Activated naive CD4-positive, alpha-beta T cell treated with anti-CD3 and anti-CD28 coated beads, Interleukin-2, amount 50 U/mL, for 16 hours (primary cell): ENCODE results near the gene PROX1.
"Not testable (repeated sequence)": the region's sequence is repeated elsewhere in the genome, so short reads cannot be mapped to it uniquely, and the experiment has no call there.

Experiments used
- DNase-seq: peaks from one replicate; pipeline ENCODE4 v3.0.0-alpha.2; 2020

PROX1 gene

GRCh38 chr1:214075999-214076707, 88.4 kb downstream of the PROX1 start:
- no peak for DNase-seq

GRCh38 chr1:214076708-214077065, 88.9 kb downstream of the PROX1 start:
- DNase-seq = no peak

DNA sequence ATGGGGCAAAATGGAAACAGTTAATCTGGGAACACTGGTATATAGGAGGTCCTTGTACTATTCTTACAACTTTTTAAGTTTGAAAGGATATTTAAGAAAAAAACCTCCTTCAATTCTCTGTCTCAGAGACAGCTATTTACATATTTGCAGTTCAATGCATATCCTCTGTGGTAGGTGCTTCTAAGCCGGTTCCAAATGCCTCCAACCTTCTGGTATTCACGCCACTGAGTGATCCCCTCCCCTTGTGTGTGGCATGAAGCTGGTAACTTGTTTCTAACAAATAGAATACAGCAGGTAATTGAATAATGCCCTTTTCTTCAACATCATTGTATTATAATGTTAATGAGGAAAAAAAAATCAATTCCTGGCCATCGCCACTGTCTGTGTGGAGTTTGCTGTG, 91.2 kb downstream of the PROX1 start:
- no peak for DNase-seq

- no peak for DNase-seq
Observed at GRCh38 chr1:214085325-214085724, 97.6 kb downstream of the PROX1 start.

DNA sequence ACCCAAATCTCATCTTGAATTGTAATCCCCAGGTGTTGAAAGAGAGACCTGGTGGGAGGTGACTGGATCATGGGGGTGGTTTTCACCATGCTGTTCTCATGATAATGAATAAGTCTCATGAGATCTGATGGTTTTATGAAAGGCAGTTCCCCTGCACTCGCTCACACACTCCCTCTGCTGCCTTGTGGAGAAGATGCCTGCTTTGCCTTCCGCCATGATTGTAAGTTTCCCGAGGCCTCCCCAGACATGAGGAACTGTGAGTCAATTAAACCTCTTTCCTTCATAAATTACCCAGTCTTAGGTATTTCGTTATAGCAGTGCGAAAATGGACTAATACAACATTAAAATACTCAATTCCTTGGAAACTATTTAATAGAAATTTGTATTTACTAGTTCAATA, 99.2 kb downstream of the PROX1 start:
- DNase-seq = no peak

GRCh38 chr1:214089003-214089402, 101.2 kb downstream of the PROX1 start:
- not testable (repeated sequence) for DNase-seq
